Loucy (cell line): ENCODE data around the gene ERCC3.

Experiments used
- H2AFZ ChIP-seq: fragments of 200-600 bp; sonication (generic); 2 replicates; pipeline ENCODE4 v1.6.0; 2016; ENCODE audit warnings: antibody characterized with exemption, mild to moderate bottlenecking, low read length, moderate library complexity
- H3F3A ChIP-seq: fragments of 200-600 bp; 2 replicates; pipeline ENCODE4 v1.6.0; 2016; ENCODE audit warnings: antibody characterized with exemption, low read depth, mild to moderate bottlenecking
- H3K27me3 ChIP-seq: fragments of 200-600 bp; sonication (generic); 2 replicates; pipeline ENCODE4 v1.6.1; 2014; ENCODE audit warnings: low read length, mild to moderate bottlenecking; ENCODE audit not compliant: insufficient read depth, poor library complexity, severe bottlenecking
- H3K36me3 ChIP-seq: fragments of 200-600 bp; sonication (generic); 2 replicates; pipeline ENCODE4 v1.6.1; 2016; ENCODE audit warnings: low read length; ENCODE audit not compliant: insufficient read depth
- H3K4me1 ChIP-seq: fragments of 200-600 bp; sonication (generic); 2 replicates; pipeline ENCODE4 v1.5.1; 2014; ENCODE audit warnings: low read length, mild to moderate bottlenecking; ENCODE audit not compliant: insufficient read depth, poor library complexity, severe bottlenecking
- H3K4me2 ChIP-seq: fragments of 200-600 bp; sonication (generic); 2 replicates; pipeline ENCODE4 v1.6.0; 2014; ENCODE audit warnings: antibody characterized with exemption, low read length, low read depth, mild to moderate bottlenecking; ENCODE audit not compliant: poor library complexity, severe bottlenecking
- H3K4me3 ChIP-seq: fragments of 200-600 bp; sonication (generic); 2 replicates; pipeline ENCODE4 v1.5.1; 2014; ENCODE audit warnings: low read length, mild to moderate bottlenecking, mixed read lengths; ENCODE audit not compliant: poor library complexity, severe bottlenecking
- H3K79me2 ChIP-seq: fragments of 200-600 bp; sonication (generic); 2 replicates; pipeline ENCODE4 v1.6.1; 2014; ENCODE audit warnings: low read length; ENCODE audit not compliant: insufficient read depth
- H3K9ac ChIP-seq: fragments of 200-600 bp; sonication (generic); 2 replicates; pipeline ENCODE4 v1.6.0; 2014; ENCODE audit warnings: mild to moderate bottlenecking, low read depth, low read length, moderate library complexity; ENCODE audit not compliant: poor library complexity, severe bottlenecking
- H3K9me2 ChIP-seq: fragments of 200-600 bp; sonication (generic); replicated peaks from 2 replicates; pipeline ENCODE4 v1.6.1; 2016; ENCODE audit warnings: low read depth, low read length, mixed read lengths
- H3K9me3 ChIP-seq: fragments of 200-600 bp; sonication (generic); 2 replicates; pipeline ENCODE4 v1.6.1; 2014; ENCODE audit warnings: mild to moderate bottlenecking, antibody characterized with exemption, low read length, low read depth; ENCODE audit not compliant: insufficient read depth
- H4K20me1 ChIP-seq: fragments of 200-600 bp; sonication (generic); 2 replicates; pipeline ENCODE4 v1.6.0; 2014; ENCODE audit warnings: antibody characterized with exemption, low read length, mild to moderate bottlenecking; ENCODE audit not compliant: insufficient read depth, poor library complexity, severe bottlenecking
- CTCF ChIP-seq: fragments of 200-600 bp; sonication (generic); conservative IDR thresholded peaks from 2 replicates; pipeline ENCODE4 v1.5.1; 2014; ENCODE audit warnings: mild to moderate bottlenecking, antibody characterized with exemption, low read length
- EZH2phosphoT487 ChIP-seq: fragments of 200-600 bp; IDR thresholded peaks from 2 replicates; pipeline ENCODE4 v1.6.1; 2018; ENCODE audit warnings: antibody characterized with exemption, mild to moderate bottlenecking, moderate library complexity, borderline replicate concordance

The ERCC3 gene

GRCh38 chr2:127256381-127256780 is 37.6 kb downstream of the ERCC3 start:
- Histone ChIP-seq H3K9ac (no peak overlapping the region), H3K79me2 (no peaks in the 10 kb centered on the region), H3K4me2 (no peak overlapping the region), H3K9me3 (no peaks in the 10 kb centered on the region), H2AFZ (no peak overlapping the region), H4K20me1 (no peaks in the 10 kb centered on the region), H3K4me1 (peaks cover 4% of the 10 kb centered on the region), H3K4me3 (no peak overlapping the region), H3K36me3 (peaks cover 41% of the 10 kb centered on the region; the same call in 1 of the 2 replicates), H3F3A (no peaks in the 10 kb centered on the region), H3K9me2 (no peaks in the 10 kb centered on the region), H3K27me3 (no peaks in the 10 kb centered on the region)
- TF ChIP-seq EZH2phosphoT487 (no peak), CTCF (no peak)

DNA sequence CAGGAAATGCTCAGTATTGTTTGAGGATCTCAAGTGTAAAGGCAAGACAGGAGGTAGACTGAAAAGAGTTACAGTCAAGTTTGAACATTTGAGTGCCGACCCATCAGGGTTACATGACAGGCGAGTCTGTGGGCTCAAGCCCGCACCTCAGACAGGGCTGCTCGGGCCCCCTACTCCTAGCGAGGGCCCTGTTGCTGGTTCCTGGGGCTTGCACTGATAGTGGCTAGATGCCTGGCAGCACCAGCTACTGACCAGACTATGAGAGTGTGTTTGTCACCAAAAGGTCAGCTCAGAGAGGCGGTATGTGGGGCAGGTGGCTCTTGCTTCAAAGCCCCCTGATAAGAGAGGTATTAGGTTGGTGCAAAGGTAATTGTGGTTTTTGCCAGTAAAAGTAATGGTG is 38.2 kb downstream of the ERCC3 start:
- Histone ChIP-seq H3K4me2 (no peak overlapping the region), H3F3A (no peaks in the 10 kb centered on the region), H2AFZ (no peak overlapping the region), H3K9me2 (no peaks in the 10 kb centered on the region), H4K20me1 (no peaks in the 10 kb centered on the region), H3K9ac (no peak overlapping the region), H3K36me3 (peaks cover 35% of the 10 kb centered on the region; the same call in 1 of the 2 replicates), H3K79me2 (no peaks in the 10 kb centered on the region), H3K4me1 (peaks cover 4% of the 10 kb centered on the region), H3K9me3 (no peaks in the 10 kb centered on the region), H3K27me3 (no peaks in the 10 kb centered on the region), H3K4me3 (no peak overlapping the region)
- TF ChIP-seq CTCF (no peak), EZH2phosphoT487 (no peak)

DNA sequence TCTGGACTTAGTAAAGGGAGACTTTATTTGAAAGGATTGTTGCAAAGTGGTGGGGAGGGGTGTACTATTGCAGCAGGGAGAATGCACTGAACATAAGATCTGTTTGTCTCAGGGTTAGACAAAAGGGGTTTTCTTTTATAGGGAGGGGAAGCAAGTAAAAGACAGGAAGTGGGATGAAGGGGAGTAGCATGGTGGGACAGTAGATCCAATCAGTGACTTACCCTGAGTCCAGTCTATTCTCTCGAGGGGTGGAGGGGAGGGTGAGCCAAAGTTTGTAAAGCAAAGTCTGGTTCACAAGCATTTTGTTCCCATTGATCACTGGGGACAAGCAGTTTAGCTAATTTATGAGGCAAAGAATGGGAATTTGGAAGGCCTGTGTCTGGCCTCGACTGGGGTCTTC is 38.8 kb downstream of the ERCC3 start:
- Histone ChIP-seq H3K79me2 (no peaks in the 10 kb centered on the region), H3K27me3 (no peaks in the 10 kb centered on the region), H3K9me3 (no peaks in the 10 kb centered on the region), H3K4me2 (no peak overlapping the region), H3K4me3 (no peak overlapping the region), H3F3A (no peaks in the 10 kb centered on the region), H3K4me1 (peaks cover 4% of the 10 kb centered on the region), H2AFZ (no peak overlapping the region), H3K9me2 (no peaks in the 10 kb centered on the region), H3K36me3 (peaks cover 29% of the 10 kb centered on the region; the same call in 1 of the 2 replicates), H3K9ac (no peak overlapping the region), H4K20me1 (no peaks in the 10 kb centered on the region)
- TF ChIP-seq EZH2phosphoT487 (no peak), CTCF (no peak)
